ENCODE data around the gene EYA3.

- no peak for TF ChIP-seq SIN3A (conservative IDR thresholded peaks at IDR 0.05 in 1 of 2, IDR thresholded peaks at IDR 0.05 in 1 of 2; ENCODE audit: low read depth in 1 of 2, low read length in 2 of 2)
- no peak for TF ChIP-seq CTCF (IDR thresholded peaks at IDR 0.05; ENCODE audit: control extremely low read depth in 1 of 3, insufficient read depth in 1 of 3, low read depth in 1 of 3, low read length in 3 of 3)
- no peak for TF ChIP-seq TCF12 (IDR thresholded peaks at IDR 0.05; ENCODE audit: low read depth, low read length)
Observed at GRCh38 chr1:27955076-27955475, 133.3 kb downstream of the EYA3 start.

All from H1 (cell line).